Caco-2 (cell line): ENCODE data around the gene NCKAP5. TPM values are rescaled to one million over a fixed set of nuclear protein-coding genes. Genes with fewer than 3 reads are reported as not detected.

Experiments used
- BruUV-seq: library from RNA; stranded (reverse); fragments of 400-500 nt; replicated peaks from 2 replicates; lab custom pipeline; 2021; lab: Mats Ljungman, UMichigan
- CTCF ChIA-PET: fragments of 300-600 bp; sonication (Branson Sonifier 250); formaldehyde crosslinking; loops from one replicate; lab custom pipeline; 2022; ENCODE audit warnings: antibody characterized with exemption; lab: Charles Lee
- POLR2A ChIA-PET: fragments of 300-600 bp; sonication (Branson Sonifier 250); formaldehyde crosslinking; loops from one replicate; lab custom pipeline; 2022; ENCODE audit warnings: antibody characterized with exemption; lab: Charles Lee
- DNase-seq, 2 experiments: peaks; one replicate each; pipeline versions ENCODE4 v3.0.0 to v3.0.0-alpha.2; 2020 to 2022
- H3K27me3 ChIP-seq: replicated peaks from 2 replicates; pipeline ENCODE4 v1.6.0; 2011; ENCODE audit warnings: low read length; ENCODE audit not compliant: control insufficient read depth, insufficient read depth
- H3K36me3 ChIP-seq: 2 replicates; pipeline ENCODE4 v1.5.1; 2011; ENCODE audit warnings: low read length; ENCODE audit not compliant: control insufficient read depth, insufficient read depth
- H3K4me1 ChIP-seq: fragments of 250-450 bp; sonication (Bioruptor Pico); 2 replicates; pipeline ENCODE4 v1.5.1; 2020; ENCODE audit warnings: mild to moderate bottlenecking
- H3K4me3 ChIP-seq: 2 replicates; pipeline ENCODE4 v1.5.1; 2011; ENCODE audit warnings: low read depth, mild to moderate bottlenecking, control low read depth, low read length
- H3K9me3 ChIP-seq: fragments of 250-450 bp; sonication (Bioruptor Pico); 2 replicates; pipeline ENCODE4 v1.5.1; 2020; ENCODE audit warnings: mild to moderate bottlenecking, moderate library complexity
- H3K27ac Mint-ChIP-seq: one replicate; pipeline ENCODE4 v1.8.0; 2022; ENCODE audit warnings: mixed read lengths; ENCODE audit not compliant: unreplicated experiment
- H3K27me3 Mint-ChIP-seq: one replicate; pipeline ENCODE4 v1.8.0; 2022; ENCODE audit warnings: mixed read lengths; ENCODE audit not compliant: insufficient read depth, unreplicated experiment
- H3K36me3 Mint-ChIP-seq: one replicate; pipeline ENCODE4 v1.8.0; 2022; ENCODE audit warnings: mild to moderate bottlenecking, mixed read lengths; ENCODE audit not compliant: insufficient read depth, unreplicated experiment
- H3K4me1 Mint-ChIP-seq: one replicate; pipeline ENCODE4 v1.8.0; 2022; ENCODE audit warnings: low read depth, mixed read lengths; ENCODE audit not compliant: unreplicated experiment
- H3K4me3 Mint-ChIP-seq: one replicate; pipeline ENCODE4 v1.8.0; 2022; ENCODE audit warnings: mild to moderate bottlenecking, moderate library complexity, mixed read lengths; ENCODE audit not compliant: unreplicated experiment
- H3K9me3 Mint-ChIP-seq: one replicate; pipeline ENCODE4 v1.8.0; 2022; ENCODE audit warnings: mixed read lengths; ENCODE audit not compliant: unreplicated experiment
- intact Hi-C: fragments of 100-400 bp; cut with micrococcal nuclease; formaldehyde crosslinking; loops from one replicate; pipeline ENCODE4 v1.10.0; 2022; ENCODE audit not compliant: unreplicated experiment
- total RNA-seq: library from RNA; stranded (reverse); gene quantifications from 2 replicates; pipeline ENCODE4 v1.2.3, GENCODE V29; 2022
- TF ChIP-seq, protein P1 (sequence below), 2 experiments: fragments of 200-600 bp in 1 of 2; IDR thresholded peaks; 1 replicate in 1 of 2; 2 replicates in 1 of 2; pipeline versions ENCODE4 v1.5.1 to v1.8.0; 2011 to 2022; ENCODE audit warnings: antibody characterized with exemption in 1 of 2, control low read depth in 1 of 2, inconsistent platforms in 1 of 2, low read depth in 1 of 2, low read length in 1 of 2, mild to moderate bottlenecking in 1 of 2, moderate library complexity in 1 of 2; ENCODE audit not compliant: insufficient read depth in 1 of 2, severe bottlenecking in 1 of 2, unreplicated experiment in 1 of 2

Gene NCKAP5
- total RNA-seq, 1 experiment from 2014 or later = 3.8 TPM

GRCh38 chr2:132941296-132942020 lies 626.8 kb downstream of the NCKAP5 start:
- BruUV-seq = no TSS peak
- H3K4me1 ChIP-seq = no peaks in the 10 kb centered on the region
- Mint-ChIP-seq H3K4me3 (no peak overlapping the region), H3K36me3 (no peaks in the 10 kb centered on the region), H3K27me3 (no peaks in the 10 kb centered on the region), H3K27ac (no peak overlapping the region), H3K9me3 (no peaks in the 10 kb centered on the region), H3K4me1 (no peaks in the 10 kb centered on the region)
- intact Hi-C loops = no loop called here
- no peaks in the 10 kb centered on the region for H3K9me3 ChIP-seq
- no peak for DNase-seq
- ChIA-PET POLR2A (no interaction called here), CTCF (no interaction called here)
- no peaks in the 10 kb centered on the region for H3K36me3 ChIP-seq
- H3K27me3 ChIP-seq = no peaks in the 10 kb centered on the region
- H3K4me3 ChIP-seq = no peak overlapping the region
- TF ChIP-seq, protein P1, sequence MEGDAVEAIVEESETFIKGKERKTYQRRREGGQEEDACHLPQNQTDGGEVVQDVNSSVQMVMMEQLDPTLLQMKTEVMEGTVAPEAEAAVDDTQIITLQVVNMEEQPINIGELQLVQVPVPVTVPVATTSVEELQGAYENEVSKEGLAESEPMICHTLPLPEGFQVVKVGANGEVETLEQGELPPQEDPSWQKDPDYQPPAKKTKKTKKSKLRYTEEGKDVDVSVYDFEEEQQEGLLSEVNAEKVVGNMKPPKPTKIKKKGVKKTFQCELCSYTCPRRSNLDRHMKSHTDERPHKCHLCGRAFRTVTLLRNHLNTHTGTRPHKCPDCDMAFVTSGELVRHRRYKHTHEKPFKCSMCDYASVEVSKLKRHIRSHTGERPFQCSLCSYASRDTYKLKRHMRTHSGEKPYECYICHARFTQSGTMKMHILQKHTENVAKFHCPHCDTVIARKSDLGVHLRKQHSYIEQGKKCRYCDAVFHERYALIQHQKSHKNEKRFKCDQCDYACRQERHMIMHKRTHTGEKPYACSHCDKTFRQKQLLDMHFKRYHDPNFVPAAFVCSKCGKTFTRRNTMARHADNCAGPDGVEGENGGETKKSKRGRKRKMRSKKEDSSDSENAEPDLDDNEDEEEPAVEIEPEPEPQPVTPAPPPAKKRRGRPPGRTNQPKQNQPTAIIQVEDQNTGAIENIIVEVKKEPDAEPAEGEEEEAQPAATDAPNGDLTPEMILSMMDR (IDR thresholded peaks at IDR 0.05; ENCODE audit: insufficient read depth in 1 of 2, low read depth in 1 of 2, low read length in 1 of 2, severe bottlenecking in 1 of 2, unreplicated experiment in 1 of 2) = no peak

GRCh38 chr2:132937629-132938028 lies 630.6 kb downstream of the NCKAP5 start:
- Mint-ChIP-seq H3K9me3 (no peaks in the 10 kb centered on the region), H3K4me3 (no peak overlapping the region), H3K27ac (no peak overlapping the region), H3K4me1 (no peaks in the 10 kb centered on the region), H3K27me3 (no peaks in the 10 kb centered on the region), H3K36me3 (no peaks in the 10 kb centered on the region)
- BruUV-seq = no TSS peak
- TF ChIP-seq, protein P1 (IDR thresholded peaks at IDR 0.05; ENCODE audit: insufficient read depth in 1 of 2, low read depth in 1 of 2, low read length in 1 of 2, severe bottlenecking in 1 of 2, unreplicated experiment in 1 of 2) = no peak
- Histone ChIP-seq H3K36me3 (no peaks in the 10 kb centered on the region), H3K4me3 (no peak overlapping the region), H3K27me3 (no peaks in the 10 kb centered on the region), H3K4me1 (no peaks in the 10 kb centered on the region), H3K9me3 (no peaks in the 10 kb centered on the region)
- CTCF ChIA-PET = no interaction called here
- intact Hi-C loops = no loop called here
- no peak for DNase-seq
- POLR2A ChIA-PET = no interaction called here

GRCh38 chr2:132936791-132937190 lies 631.5 kb downstream of the NCKAP5 start:
- CTCF ChIA-PET = no interaction called here
- Histone ChIP-seq H3K9me3 (no peaks in the 10 kb centered on the region), H3K36me3 (no peaks in the 10 kb centered on the region), H3K27me3 (no peaks in the 10 kb centered on the region), H3K4me3 (no peak overlapping the region), H3K4me1 (no peaks in the 10 kb centered on the region)
- Mint-ChIP-seq H3K27me3 (no peaks in the 10 kb centered on the region), H3K27ac (no peak overlapping the region), H3K4me1 (peaks cover 7% of the 10 kb centered on the region), H3K36me3 (no peaks in the 10 kb centered on the region), H3K9me3 (no peaks in the 10 kb centered on the region), H3K4me3 (no peak overlapping the region)
- BruUV-seq = no TSS peak
- no peak for DNase-seq
- TF ChIP-seq, protein P1 (IDR thresholded peaks at IDR 0.05; ENCODE audit: insufficient read depth in 1 of 2, low read depth in 1 of 2, low read length in 1 of 2, severe bottlenecking in 1 of 2, unreplicated experiment in 1 of 2) = no peak
- intact Hi-C loops = no loop called here
- POLR2A ChIA-PET = no interaction called here
